Omental fat pad (tissue), 4 donors: ENCODE results near the gene NOP53. TPM values are rescaled to one million over a fixed set of nuclear protein-coding genes. Genes with fewer than 3 reads are reported as not detected.
"Not testable (repeated sequence)": the region's sequence is repeated elsewhere in the genome, so short reads cannot be mapped to it uniquely, and the experiment has no call there.

Experiments used
- ATAC-seq: fragments of 150-250 bp; one replicate; pipeline ENCODE4 v1.9.1; 2016; ENCODE audit warnings: mild to moderate bottlenecking, moderate library complexity; ENCODE audit not compliant: low FRiP score
- DNase-seq: peaks from one replicate; pipeline ENCODE4 v3.0.0-alpha.2; 2019; ENCODE audit warnings: low spot score
- CTCF ChIP-seq, 3 donors: fragments of 450-650 bp; IDR thresholded peaks; one replicate each; pipeline ENCODE4 v1.5.1; 2016 to 2017; ENCODE audit warnings: antibody characterized with exemption in 3 of 3, mild to moderate bottlenecking in 3 of 3, moderate library complexity in 2 of 3
- total RNA-seq, 4 donors: library from RNA; depleted of rRNA; stranded (reverse); fragments of >200 nt; gene quantifications; one replicate each; pipeline ENCODE4 v1.1.0, GENCODE V29; 2016

NOP53 gene
- total RNA-seq, 4 donors from 2014 or later = 212 to 267 (median 232) TPM

DNA sequence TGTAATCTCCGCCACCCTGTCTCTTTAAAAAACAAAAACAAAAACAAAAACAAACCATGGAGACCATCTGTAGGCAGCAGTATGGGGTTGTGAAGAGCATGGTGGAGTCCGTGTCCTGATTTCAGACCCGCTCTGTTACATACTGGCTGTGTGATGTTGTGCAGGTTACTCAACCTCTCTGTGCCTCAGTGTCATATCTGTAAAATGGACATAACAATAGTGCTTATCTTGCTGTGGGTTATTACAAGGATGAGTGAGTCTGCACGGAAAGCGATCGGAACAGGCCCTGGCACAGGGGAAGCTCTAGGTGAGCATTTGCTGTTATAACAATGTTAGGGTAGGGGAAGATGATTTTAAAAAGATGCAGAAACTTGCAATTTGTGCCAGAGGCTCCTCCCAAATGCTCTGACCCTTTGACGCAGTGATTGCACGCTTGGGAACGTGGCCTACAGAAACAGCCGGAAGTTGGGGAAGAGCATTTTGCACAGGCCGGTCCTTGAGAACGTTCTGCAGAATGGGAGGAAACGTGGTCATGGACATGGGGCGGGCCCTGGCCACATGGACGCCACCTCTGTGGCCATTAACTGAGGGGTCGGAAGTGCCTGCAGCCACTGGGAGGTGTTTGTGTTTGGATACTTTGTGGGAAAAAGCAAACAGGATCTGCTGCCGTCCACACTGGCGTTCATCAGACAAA is 17.4 kb downstream of the NOP53 start:
- ATAC-seq (peak; percentile 26), DNase-seq (no peak)
- no peak for TF ChIP-seq CTCF (IDR thresholded peaks at IDR 0.05)

DNA sequence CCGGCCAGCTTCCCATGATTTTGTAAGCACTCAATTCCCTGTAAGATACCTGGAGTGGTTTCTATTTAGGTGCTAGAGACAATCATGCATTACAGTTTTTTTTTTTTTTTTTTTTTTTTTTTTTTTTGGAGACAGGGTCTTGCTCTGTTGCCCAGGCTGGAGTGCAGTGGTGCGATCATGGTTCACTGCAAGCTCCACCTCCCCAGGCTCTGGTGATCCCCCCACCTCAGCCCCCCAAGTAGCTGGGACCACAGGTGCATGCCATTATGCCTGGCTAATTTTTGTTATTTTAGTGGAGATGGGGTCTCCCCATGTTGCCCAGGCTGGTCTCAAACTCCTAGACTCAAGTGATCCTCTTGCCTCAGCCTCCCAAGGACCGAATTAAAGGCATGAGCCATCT is 19.4 kb downstream of the NOP53 start:
- ATAC-seq, DNase-seq: not testable (repeated sequence)

DNA sequence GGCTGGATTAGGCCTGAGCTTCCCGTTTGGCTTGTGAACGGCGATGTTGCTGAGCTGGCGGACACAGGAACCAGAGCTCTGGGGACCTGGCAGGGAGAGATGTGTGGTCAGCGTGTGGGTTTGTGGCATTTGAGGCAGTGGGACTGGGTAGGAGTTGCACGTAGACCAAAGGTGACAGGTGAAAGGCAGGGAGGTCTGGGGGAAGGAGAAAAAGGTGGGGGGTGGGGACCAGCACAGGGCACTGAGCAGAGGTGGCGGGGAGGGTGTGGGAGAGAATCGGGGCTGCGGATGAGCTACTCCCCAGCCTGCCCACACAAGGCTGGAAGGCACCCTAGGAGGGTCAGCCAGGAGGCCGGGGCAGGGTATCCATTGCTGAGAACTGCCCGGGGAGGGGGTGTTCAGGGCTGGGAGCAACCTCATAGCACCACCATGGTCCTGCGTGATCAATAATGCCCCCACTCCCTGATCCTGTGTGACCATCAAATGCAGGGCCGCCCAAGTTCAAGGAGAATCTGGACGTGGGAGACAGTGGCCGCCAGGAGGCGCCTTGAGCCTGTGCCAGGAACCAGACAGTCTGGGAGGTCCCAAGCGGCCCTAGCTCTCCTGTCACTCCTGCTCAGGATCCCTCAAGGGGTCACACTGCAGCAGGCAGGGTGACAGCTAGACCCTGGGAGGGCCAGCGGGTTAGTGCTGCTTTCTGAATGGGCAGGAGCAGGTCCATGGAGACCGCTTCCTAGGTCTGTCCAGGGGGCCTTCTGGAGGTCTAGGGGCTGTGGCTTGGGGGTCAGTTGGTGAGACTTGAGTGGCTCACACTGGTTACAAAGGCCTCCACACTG is 20.4 kb downstream of the NOP53 start:
- ATAC-seq (peak; percentile 14), DNase-seq (no peak)
- peak in 1 of 3 donors; percentile 28 for TF ChIP-seq CTCF (IDR thresholded peaks at IDR 0.05)

- no peak for TF ChIP-seq CTCF (IDR thresholded peaks at IDR 0.05)
- ATAC-seq = no peak
- no peak for DNase-seq
Measured at GRCh38 chr19:47766359-47766620, 20.9 kb downstream of the NOP53 start.

DNA sequence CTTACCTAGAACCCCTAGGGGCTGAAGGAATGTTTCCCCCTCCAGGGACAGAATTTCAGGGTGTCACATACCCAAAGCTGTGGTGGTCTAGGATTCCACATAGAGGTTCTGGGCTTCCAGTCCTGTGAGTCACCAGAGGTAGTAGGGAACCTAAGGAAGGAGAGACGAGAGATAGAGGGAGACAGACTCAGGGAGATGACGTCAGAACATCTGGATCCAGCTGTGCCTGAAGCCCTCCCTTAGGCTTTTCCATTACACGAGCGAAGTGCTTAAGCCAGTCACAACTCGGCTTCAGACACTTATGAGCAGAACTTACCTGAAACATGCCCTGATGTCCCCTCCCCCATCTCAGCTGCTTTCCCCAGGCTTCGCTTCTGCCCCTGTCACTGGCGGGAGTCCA is 21.3 kb downstream of the NOP53 start:
- no peak for TF ChIP-seq CTCF (IDR thresholded peaks at IDR 0.05)

DNA sequence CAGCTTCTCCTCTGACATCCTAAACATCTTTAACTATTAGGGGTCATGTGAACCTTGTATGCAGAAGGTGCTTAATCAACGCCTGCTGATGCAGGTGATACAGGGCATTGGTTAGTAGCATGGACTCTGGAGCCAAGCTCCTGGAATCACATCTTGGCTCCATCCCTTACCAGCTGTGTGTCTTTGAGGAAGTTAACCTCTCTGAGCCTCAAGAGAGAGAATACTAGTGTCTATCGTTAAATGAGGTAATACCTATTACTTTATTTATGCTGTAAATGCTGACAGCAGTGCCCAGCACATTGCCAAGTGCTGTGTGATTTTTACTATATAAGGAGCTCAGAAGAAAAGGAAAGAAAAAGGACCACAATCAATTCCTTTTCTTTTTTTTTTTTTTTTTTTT is 22.0 kb downstream of the NOP53 start:
- no peak for ATAC-seq
- TF ChIP-seq CTCF (IDR thresholded peaks at IDR 0.05) = no peak

More for the DNA sequence above, 21.3 kb downstream of the NOP53 start:
- ATAC-seq (no peak), DNase-seq (no peak)

DNA sequence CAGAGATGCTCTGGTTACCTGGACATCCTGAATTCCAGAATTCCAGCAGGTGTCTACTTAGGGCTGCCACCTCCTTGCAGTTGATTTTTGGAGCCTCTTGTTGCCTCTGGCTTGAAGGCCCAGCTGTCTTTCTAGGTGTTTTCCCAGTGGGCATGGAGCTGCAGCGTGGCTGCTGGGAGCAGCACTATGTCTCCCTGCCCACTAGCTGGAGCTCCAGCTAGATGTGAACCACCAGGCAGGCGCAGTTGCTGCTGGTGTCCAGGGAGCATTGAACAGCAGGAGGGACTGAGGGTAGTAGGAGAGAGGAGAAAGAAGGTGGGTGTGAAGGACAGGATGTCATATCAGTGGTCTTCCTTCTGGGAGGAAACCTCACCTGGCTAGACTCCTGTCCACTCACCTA is 23.3 kb downstream of the NOP53 start:
- ATAC-seq (no peak), DNase-seq (no peak)
- TF ChIP-seq CTCF (IDR thresholded peaks at IDR 0.05) = no peak

More for the DNA sequence above, 22.0 kb downstream of the NOP53 start:
- DNase-seq = no peak
